Smooth muscle cell (in vitro differentiated cells): ENCODE measurements around the gene ZNF496. TPM values are rescaled to one million over a fixed set of nuclear protein-coding genes. Genes with fewer than 3 reads are reported as not detected.

ENCODE experiments used
- DNase-seq: peaks from one replicate; lab custom pipeline; 2025; ENCODE audit not compliant: unreplicated experiment; lab: John Stamatoyannopoulos, UW
- H2AFZ ChIP-seq: fragments of 200-600 bp; sonication (generic); 2 replicates; pipeline ENCODE4 v1.6.0; 2016; ENCODE audit warnings: antibody characterized with exemption, low read depth, mild to moderate bottlenecking
- H3F3A ChIP-seq: fragments of 200-600 bp; sonication (generic); 2 replicates; pipeline ENCODE4 v1.6.0; 2017; ENCODE audit warnings: antibody characterized with exemption, low read depth
- H3K27ac ChIP-seq: fragments of 200-600 bp; sonication (generic); 2 replicates; pipeline ENCODE4 v1.5.1; 2016; ENCODE audit warnings: low read depth, mild to moderate bottlenecking
- H3K27me3 ChIP-seq: fragments of 200-600 bp; sonication (generic); 2 replicates; pipeline ENCODE4 v1.6.1; 2016; ENCODE audit warnings: low read depth, mild to moderate bottlenecking
- H3K36me3 ChIP-seq: fragments of 200-600 bp; sonication (generic); 2 replicates; pipeline ENCODE4 v1.5.1; 2016; ENCODE audit warnings: low read depth
- H3K4me1 ChIP-seq: fragments of 200-600 bp; sonication (generic); 2 replicates; pipeline ENCODE4 v1.5.1; 2016; ENCODE audit warnings: low read depth
- H3K4me2 ChIP-seq: fragments of 200-600 bp; sonication (generic); 2 replicates; pipeline ENCODE4 v1.6.0; 2016; ENCODE audit warnings: mild to moderate bottlenecking
- H3K4me3 ChIP-seq: fragments of 200-600 bp; sonication (generic); 2 replicates; pipeline ENCODE4 v1.5.1; 2016; ENCODE audit warnings: mild to moderate bottlenecking
- H3K79me2 ChIP-seq: fragments of 200-600 bp; sonication (generic); 2 replicates; pipeline ENCODE4 v1.6.0; 2016; ENCODE audit warnings: low read depth, mild to moderate bottlenecking
- H3K9ac ChIP-seq: fragments of 200-600 bp; sonication (generic); 2 replicates; pipeline ENCODE4 v1.6.0; 2016; ENCODE audit warnings: low read depth
- H3K9me3 ChIP-seq: fragments of 200-600 bp; sonication (generic); replicated peaks from 2 replicates; pipeline ENCODE4 v1.5.1; 2016; ENCODE audit warnings: low read depth
- H4K20me1 ChIP-seq: fragments of 200-600 bp; sonication (generic); 2 replicates; pipeline ENCODE4 v1.6.0; 2016; ENCODE audit warnings: low read depth
- WGBS: methylation state at CpG from one replicate; pipeline ENCODE4 v1.1.7; 2016; ENCODE audit warnings: low lambda C conversion rate; 5-methylcytosine and 5-hydroxymethylcytosine counted together
- polyA plus RNA-seq: library from polyadenylated mRNA; unstranded; fragments of >200 nt; fragmentation: Nextera tagmentation; extraction: Ambion mirVana; gene quantifications from 2 replicates; pipeline ENCODE4 v1.2.1, GENCODE V29; 2016
- total RNA-seq: library from RNA; depleted of rRNA; stranded (reverse); fragments of >200 nt; gene quantifications from 2 replicates; pipeline ENCODE4 v1.2.3, GENCODE V29; 2014
- TF ChIP-seq, protein P1 (sequence below): fragments of 200-600 bp; sonication (generic); IDR thresholded peaks from 2 replicates; pipeline ENCODE4 v1.5.1; 2017; ENCODE audit warnings: borderline replicate concordance, mild to moderate bottlenecking, antibody characterized with exemption; ENCODE audit not compliant: insufficient read depth, poor library complexity, severe bottlenecking

The ZNF496 gene
- total and polyA plus RNA-seq, 2 experiments from 2014 or later = 14.8 to 37.0 TPM

DNA sequence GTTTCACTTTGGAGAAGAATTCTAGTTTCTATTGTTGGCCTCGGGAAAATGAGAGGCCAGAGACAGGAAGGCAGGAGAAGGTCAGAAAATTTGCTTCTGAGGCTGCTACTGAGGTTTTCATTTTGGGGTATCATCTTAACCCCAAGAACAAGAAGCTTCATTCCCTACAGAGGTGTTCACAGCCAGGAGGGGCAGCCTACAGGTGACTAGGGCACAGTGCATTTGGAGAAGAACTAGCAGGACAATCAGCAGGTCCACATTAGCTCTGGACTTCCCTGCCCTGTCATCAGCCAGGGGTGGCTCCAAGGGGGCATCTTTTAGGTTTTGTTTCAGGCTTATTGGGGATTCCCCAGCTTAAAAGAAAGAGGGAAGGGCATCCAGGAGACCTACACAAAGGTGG is 12.1 kb upstream of the ZNF496 start:
- H3K79me2 ChIP-seq = peaks cover 10% of the 10 kb centered on the region
- no peak overlapping the region for H3K27ac ChIP-seq
- TF ChIP-seq, protein P1, sequence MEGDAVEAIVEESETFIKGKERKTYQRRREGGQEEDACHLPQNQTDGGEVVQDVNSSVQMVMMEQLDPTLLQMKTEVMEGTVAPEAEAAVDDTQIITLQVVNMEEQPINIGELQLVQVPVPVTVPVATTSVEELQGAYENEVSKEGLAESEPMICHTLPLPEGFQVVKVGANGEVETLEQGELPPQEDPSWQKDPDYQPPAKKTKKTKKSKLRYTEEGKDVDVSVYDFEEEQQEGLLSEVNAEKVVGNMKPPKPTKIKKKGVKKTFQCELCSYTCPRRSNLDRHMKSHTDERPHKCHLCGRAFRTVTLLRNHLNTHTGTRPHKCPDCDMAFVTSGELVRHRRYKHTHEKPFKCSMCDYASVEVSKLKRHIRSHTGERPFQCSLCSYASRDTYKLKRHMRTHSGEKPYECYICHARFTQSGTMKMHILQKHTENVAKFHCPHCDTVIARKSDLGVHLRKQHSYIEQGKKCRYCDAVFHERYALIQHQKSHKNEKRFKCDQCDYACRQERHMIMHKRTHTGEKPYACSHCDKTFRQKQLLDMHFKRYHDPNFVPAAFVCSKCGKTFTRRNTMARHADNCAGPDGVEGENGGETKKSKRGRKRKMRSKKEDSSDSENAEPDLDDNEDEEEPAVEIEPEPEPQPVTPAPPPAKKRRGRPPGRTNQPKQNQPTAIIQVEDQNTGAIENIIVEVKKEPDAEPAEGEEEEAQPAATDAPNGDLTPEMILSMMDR = no peak
- H3K36me3 ChIP-seq = no peaks in the 10 kb centered on the region
- no peaks in the 10 kb centered on the region for H3K9me3 ChIP-seq
- no peak overlapping the region for H2AFZ ChIP-seq
- H3K4me1 ChIP-seq = no peaks in the 10 kb centered on the region
- H3F3A ChIP-seq = no peaks in the 10 kb centered on the region
- H3K27me3 ChIP-seq = no peaks in the 10 kb centered on the region
- 94% methylated on average over 1 of the region's 1 CpG for WGBS
- H4K20me1 ChIP-seq = peaks cover 2% of the 10 kb centered on the region
- no peak overlapping the region for H3K9ac ChIP-seq
- H3K4me2 ChIP-seq = no peak overlapping the region
- DNase-seq = no peak
- no peak overlapping the region for H3K4me3 ChIP-seq

DNA sequence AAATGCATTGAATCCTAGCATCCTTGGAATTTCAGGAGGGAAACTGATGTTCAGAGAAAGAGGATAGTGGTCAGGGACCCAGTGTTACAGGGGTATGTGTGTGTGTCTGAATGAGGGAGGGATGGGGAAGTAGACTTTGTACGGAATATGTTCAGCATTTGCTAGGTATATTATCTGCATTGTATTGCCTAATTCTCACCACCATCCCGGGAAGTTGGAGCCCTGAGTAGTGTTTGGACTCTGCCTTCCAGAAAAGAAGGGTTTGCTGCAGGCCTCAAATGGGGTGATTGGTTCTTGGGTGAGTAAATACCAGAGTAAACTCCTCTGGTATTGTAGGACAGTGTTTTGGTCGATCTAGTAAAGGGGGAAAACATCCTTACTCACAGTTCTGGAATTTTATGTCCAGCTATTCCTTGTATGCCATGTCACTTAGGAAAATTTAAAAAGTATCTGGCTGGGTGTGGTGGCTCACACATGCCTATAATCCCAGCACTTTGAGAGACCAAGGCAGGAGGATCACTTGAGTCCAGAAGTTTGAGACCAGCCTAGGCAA is 7.1 kb upstream of the ZNF496 start:
- DNase-seq = no peak
- TF ChIP-seq, protein P1 = no peak
- Histone ChIP-seq H3K36me3 (no peaks in the 10 kb centered on the region), H2AFZ (no peak overlapping the region), H3K4me2 (no peak overlapping the region), H3K4me1 (peaks cover 12% of the 10 kb centered on the region), H3K9ac (no peak overlapping the region), H3F3A (no peaks in the 10 kb centered on the region), H3K4me3 (no peak overlapping the region), H3K79me2 (peaks cover 57% of the 10 kb centered on the region), H3K27ac (no peak overlapping the region), H3K27me3 (no peaks in the 10 kb centered on the region), H3K9me3 (no peaks in the 10 kb centered on the region), H4K20me1 (peaks cover 50% of the 10 kb centered on the region)
- 58% methylated on average over 3 of the region's 3 CpGs for WGBS

DNA sequence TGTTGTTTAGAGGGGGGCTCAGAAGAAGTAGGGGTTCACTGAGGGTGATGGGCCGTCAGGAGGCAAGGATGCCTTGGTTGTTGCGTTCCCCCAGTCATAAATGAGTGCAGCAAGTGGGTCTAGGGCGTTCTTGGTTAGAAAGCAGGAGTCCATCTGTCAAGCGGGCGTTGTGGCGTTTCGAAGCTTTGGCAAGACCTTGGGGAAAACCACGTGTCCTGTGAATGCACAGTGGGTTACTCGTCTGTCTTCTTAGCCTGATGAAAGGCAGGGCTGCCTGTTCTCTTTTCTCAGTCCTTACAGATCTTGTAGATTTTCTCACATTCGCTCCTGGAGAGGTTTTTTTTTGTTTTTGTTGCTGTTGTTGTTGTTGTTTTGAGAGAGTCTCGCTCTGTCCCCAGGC is 6.3 kb upstream of the ZNF496 start:
- H3K79me2 ChIP-seq = peaks cover 61% of the 10 kb centered on the region
- 84% methylated on average over 11 of the region's 11 CpGs for WGBS
- no peak overlapping the region for H2AFZ ChIP-seq
- H3K27ac ChIP-seq = no peak overlapping the region
- H3K4me1 ChIP-seq = peaks cover 20% of the 10 kb centered on the region
- no peak overlapping the region for H3K4me3 ChIP-seq
- no peaks in the 10 kb centered on the region for H3K27me3 ChIP-seq
- H3K9ac ChIP-seq = no peak overlapping the region
- no peaks in the 10 kb centered on the region for H3F3A ChIP-seq
- no peaks in the 10 kb centered on the region for H3K9me3 ChIP-seq
- peaks cover 58% of the 10 kb centered on the region for H4K20me1 ChIP-seq
- no peak for DNase-seq
- TF ChIP-seq, protein P1 = no peak
- no peaks in the 10 kb centered on the region for H3K36me3 ChIP-seq
- H3K4me2 ChIP-seq = no peak overlapping the region

DNA sequence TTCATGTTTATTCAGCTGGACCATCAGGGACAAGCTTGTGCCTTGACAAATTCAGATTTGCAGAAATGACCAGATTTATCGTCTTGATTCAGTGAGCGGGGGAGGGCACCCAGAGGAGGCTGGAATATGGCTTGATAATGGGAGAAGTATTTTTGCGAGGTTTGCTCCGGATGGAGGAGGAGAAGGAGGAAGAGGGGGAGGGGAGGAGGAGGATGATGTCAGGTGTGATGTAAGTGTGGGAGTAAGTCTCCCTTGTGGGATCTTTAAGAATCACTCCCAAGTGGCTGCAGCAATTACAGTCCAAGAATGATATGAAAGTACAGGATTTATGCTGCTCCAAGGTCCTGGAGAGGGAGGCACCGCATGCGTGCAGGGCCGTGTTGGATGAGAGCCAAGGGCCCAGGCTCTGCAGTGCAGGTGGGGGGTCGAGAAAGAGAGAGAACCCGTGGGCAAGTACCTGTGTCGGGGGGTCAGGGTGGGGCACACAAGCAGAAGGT is 5.6 kb upstream of the ZNF496 start:
- H3K4me2 ChIP-seq = no peak overlapping the region
- no peaks in the 10 kb centered on the region for H3K9me3 ChIP-seq
- no peak overlapping the region for H3K9ac ChIP-seq
- H3F3A ChIP-seq = no peaks in the 10 kb centered on the region
- peaks cover 65% of the 10 kb centered on the region for H3K79me2 ChIP-seq
- peaks cover 23% of the 10 kb centered on the region for H3K4me1 ChIP-seq
- TF ChIP-seq, protein P1 = no peak
- H3K27me3 ChIP-seq = no peaks in the 10 kb centered on the region
- no peak for DNase-seq
- H4K20me1 ChIP-seq = peaks cover 58% of the 10 kb centered on the region
- 81% methylated on average over 10 of the region's 10 CpGs for WGBS
- H2AFZ ChIP-seq = no peak overlapping the region
- no peaks in the 10 kb centered on the region for H3K36me3 ChIP-seq
- no peak overlapping the region for H3K27ac ChIP-seq
- H3K4me3 ChIP-seq = no peak overlapping the region
